ENCODE results near the gene ZNF407.

DNA sequence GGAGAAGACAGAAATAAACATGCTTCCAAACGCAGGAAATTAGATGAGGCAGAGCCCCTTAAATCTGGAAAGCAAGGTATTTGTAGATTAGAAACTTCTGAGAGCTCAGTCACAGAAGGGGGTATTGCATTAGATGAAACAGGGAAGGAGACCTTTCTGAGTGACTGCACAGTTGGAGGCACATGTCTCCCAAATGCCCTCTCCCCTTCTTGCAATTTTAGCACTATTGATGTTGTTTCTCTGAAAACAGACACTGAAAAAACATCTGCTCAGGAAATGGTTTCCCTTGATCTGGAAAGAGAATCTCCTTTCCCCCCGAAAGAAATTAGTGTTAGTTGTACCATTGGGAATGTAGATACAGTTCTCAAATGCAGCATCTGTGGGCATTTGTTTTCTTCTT lies 33.5 kb downstream of the ZNF407 start:
- TF ChIP-seq SUZ12 (IDR thresholded peaks at IDR 0.05; ENCODE audit: extremely low read depth, insufficient read depth, insufficient read length) (no peak), ZNF274 (IDR thresholded peaks at IDR 0.05; ENCODE audit: low read depth, low read length) (no peak), YY1 (IDR thresholded peaks at IDR 0.05; ENCODE audit: insufficient read depth, insufficient read length) (no peak)

All from NT2/D1 (cell line).